K562 (cell line): Measurements from ENCODE around the gene PITPNB.

Experiments used
- CTCF ChIP-seq, 3 experiments: IDR thresholded peaks in 2 of 3; conservative IDR thresholded peaks in 1 of 3; 2 replicates each; pipeline ENCODE4 v1.5.1; 2011 to 2012; ENCODE audit warnings: low read length in 3 of 3, mild to moderate bottlenecking in 3 of 3, control low read depth in 2 of 3, improper control_type of control experiment in 1 of 3, inconsistent platforms in 1 of 3, low read depth in 1 of 3, mixed read lengths in 1 of 3, moderate library complexity in 1 of 3; ENCODE audit not compliant: insufficient read depth in 2 of 3
- E2F6 ChIP-seq, 2 experiments: IDR thresholded peaks; 2 replicates each; pipeline ENCODE4 v1.6.1; 2011; ENCODE audit warnings: borderline replicate concordance in 1 of 2, control low read depth in 1 of 2, low read depth in 1 of 2, low read length in 1 of 2, mild to moderate bottlenecking in 1 of 2, mixed read lengths in 1 of 2, moderate library complexity in 1 of 2; ENCODE audit not compliant: insufficient read depth in 1 of 2, insufficient read length in 1 of 2, poor library complexity in 1 of 2, severe bottlenecking in 1 of 2; ENCODE audit errors: extremely low read depth in 1 of 2
- GABPA ChIP-seq: fragments of 200-800 bp; sonication (Bioruptor generic); conservative IDR thresholded peaks from 2 replicates; pipeline ENCODE4 v1.6.1; 2016; ENCODE audit warnings: low read depth, missing genetic modification characterization, missing compliant biosample characterization
- HDAC2 ChIP-seq: fragments of 450-650 bp; IDR thresholded peaks from 2 replicates; pipeline ENCODE4 v1.6.1; 2016; ENCODE audit warnings: mild to moderate bottlenecking
- JUNB ChIP-seq: fragments of 450-650 bp; formaldehyde crosslinking; conservative IDR thresholded peaks from 2 replicates; pipeline ENCODE4 v1.4.0; 2020; ENCODE audit warnings: mild to moderate bottlenecking
- SREBF2 ChIP-seq: sonication (generic); formaldehyde crosslinking; IDR thresholded peaks from 2 replicates; pipeline ENCODE4 v1.4.0; 2020; ENCODE audit warnings: mild to moderate bottlenecking, missing genetic modification reagents
- STAT6 ChIP-seq: sonication (generic); formaldehyde crosslinking; IDR thresholded peaks from 2 replicates; pipeline ENCODE4 v1.8.1; 2023; ENCODE audit warnings: mild to moderate bottlenecking, missing genetic modification reagents

- TF ChIP-seq CTCF (IDR thresholded peaks at IDR 0.05 in 2 of 3, conservative IDR thresholded peaks at IDR 0.05 in 1 of 3; ENCODE audit: insufficient read depth in 2 of 3, low read depth in 1 of 3, low read length in 3 of 3) (no peak), SREBF2 (no peak), JUNB (CRISPR knock-in tag) (no peak), HDAC2 (no peak), GABPA (tag) (no peak), E2F6 (IDR thresholded peaks at IDR 0.05; ENCODE audit: borderline replicate concordance in 1 of 2, extremely low read depth in 1 of 2, insufficient read depth in 1 of 2, insufficient read length in 1 of 2, low read depth in 1 of 2, low read length in 1 of 2, poor library complexity in 1 of 2, severe bottlenecking in 1 of 2) (no peak), STAT6 (CRISPR knock-in tag) (no peak)
These were observed 44.9 kb downstream of the PITPNB start for GRCh38 chr22:27874185-27874584.
